H1 (cell line): ENCODE measurements around the gene SLC22A6. TPM values are rescaled to one million over a fixed set of nuclear protein-coding genes. Genes with fewer than 3 reads are reported as not detected.

Experiments
- HDAC2 ChIP-seq, 2 experiments: fragments of 300-600 bp in 1 of 2; sonication (generic) in 1 of 2; IDR thresholded peaks; 2 replicates each; pipeline ENCODE4 v1.6.1; 2011 to 2012; ENCODE audit warnings: low read depth in 2 of 2, low read length in 2 of 2, mild to moderate bottlenecking in 2 of 2, moderate library complexity in 2 of 2, borderline replicate concordance in 1 of 2, inconsistent platforms in 1 of 2
- NRF1 ChIP-seq: IDR thresholded peaks from 2 replicates; pipeline ENCODE4 v1.6.1; 2011; ENCODE audit warnings: mild to moderate bottlenecking, low read depth, low read length, improper control_type of control experiment
- RXRA ChIP-seq: IDR thresholded peaks from 2 replicates; pipeline ENCODE4 v1.6.1; 2011; ENCODE audit warnings: low read depth, mild to moderate bottlenecking, low read length, moderate library complexity; ENCODE audit not compliant: insufficient read depth
- ZNF274 ChIP-seq: IDR thresholded peaks from 2 replicates; pipeline ENCODE4 v1.7.0; 2012; ENCODE audit warnings: low read length, borderline replicate concordance; ENCODE audit errors: extremely low read depth
- polyA plus RNA-seq, 7 experiments: library from polyadenylated mRNA; depleted of rRNA in 3 of 7; stranded (reverse) in 5 of 7; unstranded in 2 of 7; fragments of >200 nt in 5 of 7; fragments of 200-250 nt in 2 of 7; gene quantifications; 1 replicate in 5 of 7; 2 replicates in 1 of 7; 4 replicates in 1 of 7; pipeline versions ENCODE4 v1.2.1 to v1.2.3, GENCODE V29; 2011 to 2013; ENCODE audit warnings: missing spikeins in 2 of 7, mixed read lengths in 2 of 7
- total RNA-seq: library from RNA; stranded (reverse); fragmentation: NEBNext Ultra II Directional; extraction: Animal tissue kit (Norgen Biotek cat#: 25700); gene quantifications from 2 replicates; pipeline ENCODE4 v1.2.1, GENCODE V29; 2021

Gene SLC22A6
- total and polyA plus RNA-seq, 2 of the 8 experiments (the other 6 are each of a cell fraction or from before 2014, with no cell fraction given) = not detected

- TF ChIP-seq HDAC2 (IDR thresholded peaks at IDR 0.05; ENCODE audit: borderline replicate concordance in 1 of 2, low read depth in 2 of 2, low read length in 2 of 2) (no peak), ZNF274 (no peak), NRF1 (no peak), RXRA (no peak)
Observed at GRCh38 chr11:63014408-63015055, 29.8 kb upstream of the SLC22A6 start (continued).
